HG02571 (cell line): ENCODE measurements around the gene RNF31.

ENCODE experiments used
- ATAC-seq: cut with Tn5 transposase; IDR thresholded peaks from one replicate; pipeline ENCODE4 v1.9.1; 2021; ENCODE audit warnings: mild to moderate bottlenecking, moderate library complexity; ENCODE audit not compliant: unreplicated experiment

Gene RNF31

DNA sequence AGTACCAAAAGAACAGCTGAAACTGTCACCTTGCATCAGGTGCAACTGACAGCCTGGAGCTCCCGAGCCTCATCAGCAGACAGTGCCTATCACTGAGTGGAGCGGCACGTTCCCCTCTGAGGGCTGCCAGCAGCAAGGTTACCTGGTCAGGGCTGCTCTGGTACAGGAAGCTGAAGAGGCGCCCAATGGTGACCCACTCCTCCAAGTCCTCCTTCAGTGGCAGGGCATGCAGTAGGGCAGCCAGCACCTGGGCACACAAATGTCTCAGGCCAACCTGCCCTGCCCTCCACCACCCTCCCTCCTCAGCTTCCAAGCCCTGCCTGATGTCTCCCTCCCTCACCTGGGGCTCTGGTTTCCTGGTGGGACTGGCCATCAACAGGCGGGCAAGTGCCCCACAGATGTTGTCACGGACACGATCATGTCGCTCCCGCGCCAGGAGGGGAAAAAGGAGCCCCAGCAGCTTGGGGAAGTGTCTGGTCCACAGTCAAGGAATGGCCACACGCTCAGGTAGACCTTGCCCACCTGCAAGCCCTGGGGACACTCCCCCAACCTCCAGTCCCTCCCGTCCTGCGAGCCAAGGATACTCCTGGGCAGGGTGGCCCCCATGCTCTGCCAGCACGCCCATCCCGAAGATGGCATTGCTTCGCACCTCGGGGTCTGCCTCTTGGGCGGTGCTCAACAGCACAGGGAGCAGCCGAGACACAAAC lies 34.2 kb downstream of the RNF31 start:
- ATAC-seq = no peak

DNA sequence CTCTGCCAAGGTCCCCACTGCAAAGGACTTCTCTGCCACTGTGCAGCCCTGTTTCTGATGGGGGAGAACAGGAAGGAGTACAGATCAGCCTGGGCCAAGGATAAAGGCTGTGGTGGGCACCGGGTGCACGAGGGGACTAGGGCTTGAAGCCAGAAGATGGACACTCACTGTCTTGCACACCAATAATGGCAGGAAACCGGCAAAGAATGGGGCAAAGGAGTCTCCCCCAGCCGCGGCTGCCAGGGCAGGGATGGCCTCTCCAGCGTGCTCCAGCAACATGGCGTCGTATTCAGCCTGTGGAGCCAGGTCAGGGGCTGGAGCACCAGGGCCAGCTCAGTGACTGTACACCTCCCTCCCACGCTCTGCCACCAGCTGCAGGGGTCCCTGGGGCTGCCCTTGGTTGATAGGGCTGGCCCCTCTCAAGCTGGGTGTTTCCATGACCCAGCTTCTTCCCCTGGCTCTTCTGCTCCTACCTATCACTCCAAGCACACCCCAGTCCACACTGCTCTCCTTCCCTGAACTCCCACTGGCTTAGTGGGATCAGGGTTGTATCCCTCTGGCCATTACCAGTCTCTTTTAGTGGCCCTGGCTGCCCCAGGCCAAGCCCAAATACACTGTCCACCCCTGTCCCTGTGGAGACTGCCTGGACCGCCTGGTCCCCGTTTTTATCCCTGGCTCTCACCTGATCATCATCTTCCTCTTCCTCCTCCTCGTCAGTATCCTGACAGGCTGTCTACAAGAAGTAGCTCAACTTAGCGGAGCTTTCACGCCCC lies 35.0 kb downstream of the RNF31 start:
- ATAC-seq = no peak

DNA sequence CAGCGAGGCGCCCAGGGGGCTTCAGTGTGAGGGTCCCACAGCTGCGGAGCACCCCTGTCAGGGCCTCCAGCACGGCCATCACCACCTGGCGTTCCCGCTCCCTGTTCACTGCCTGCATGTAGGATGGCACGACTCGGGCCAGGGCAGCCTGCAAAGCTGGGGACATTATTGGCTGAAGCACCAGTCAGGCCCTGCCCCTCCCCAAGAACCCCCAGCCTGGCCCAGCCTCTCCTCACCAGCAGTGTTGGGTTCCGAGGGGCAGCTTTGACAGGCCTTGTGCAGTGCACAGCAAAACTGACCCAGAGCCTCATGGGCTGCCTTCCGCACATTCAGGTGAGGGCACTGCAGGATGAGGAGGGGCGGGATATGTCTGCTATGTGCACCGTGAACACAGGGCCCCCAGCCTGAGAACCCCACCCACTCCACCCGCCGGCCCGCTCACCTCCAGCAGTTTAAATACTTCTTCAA lies 35.8 kb downstream of the RNF31 start:
- no peak for ATAC-seq

DNA sequence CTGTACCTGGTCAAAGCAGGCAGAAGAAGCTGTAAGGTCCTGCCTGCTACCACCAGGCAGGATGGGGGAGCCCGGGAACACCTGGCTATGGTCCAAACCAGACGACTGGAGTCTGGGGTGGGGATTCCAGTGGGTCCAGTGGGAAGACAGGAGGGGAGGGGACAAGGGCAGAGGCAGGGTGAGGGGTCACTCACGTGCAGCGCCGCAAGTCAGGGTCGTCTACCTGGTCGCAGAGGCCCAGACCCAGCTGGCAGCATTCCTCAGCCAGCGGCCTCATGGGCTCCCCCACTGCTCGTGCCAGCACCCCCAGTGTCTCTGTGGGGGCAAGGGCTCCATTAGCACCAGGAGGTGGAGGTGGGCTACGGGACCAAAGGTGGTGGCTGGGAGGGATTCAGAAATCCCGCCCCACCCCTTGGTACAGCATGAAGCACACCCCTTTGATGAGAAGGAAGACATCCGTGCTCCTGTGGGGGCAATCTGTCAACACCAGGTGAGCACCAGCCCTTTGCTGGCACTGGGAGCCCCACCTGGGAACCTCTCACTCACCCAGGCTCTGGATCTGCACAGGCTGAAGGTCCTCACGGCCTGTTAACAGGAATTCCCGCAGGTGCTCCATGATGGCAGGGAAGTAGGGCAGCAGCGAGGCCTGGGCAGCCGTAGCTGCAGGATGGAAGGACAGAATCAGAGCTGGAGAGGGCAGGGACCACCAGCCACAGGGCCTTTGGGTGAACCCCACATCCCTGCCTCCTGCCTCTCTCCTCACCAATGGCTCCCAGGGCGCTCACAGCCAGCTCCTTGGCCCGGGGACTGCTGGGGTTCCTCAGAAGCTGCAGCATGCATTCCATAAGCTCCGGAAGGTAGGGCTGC lies 37.0 kb downstream of the RNF31 start:
- no peak for ATAC-seq

GRCh38 chr14:24185026-24185425 lies 37.7 kb downstream of the RNF31 start:
- no peak for ATAC-seq

GRCh38 chr14:24185741-24186140 lies 38.4 kb downstream of the RNF31 start:
- ATAC-seq = no peak

DNA sequence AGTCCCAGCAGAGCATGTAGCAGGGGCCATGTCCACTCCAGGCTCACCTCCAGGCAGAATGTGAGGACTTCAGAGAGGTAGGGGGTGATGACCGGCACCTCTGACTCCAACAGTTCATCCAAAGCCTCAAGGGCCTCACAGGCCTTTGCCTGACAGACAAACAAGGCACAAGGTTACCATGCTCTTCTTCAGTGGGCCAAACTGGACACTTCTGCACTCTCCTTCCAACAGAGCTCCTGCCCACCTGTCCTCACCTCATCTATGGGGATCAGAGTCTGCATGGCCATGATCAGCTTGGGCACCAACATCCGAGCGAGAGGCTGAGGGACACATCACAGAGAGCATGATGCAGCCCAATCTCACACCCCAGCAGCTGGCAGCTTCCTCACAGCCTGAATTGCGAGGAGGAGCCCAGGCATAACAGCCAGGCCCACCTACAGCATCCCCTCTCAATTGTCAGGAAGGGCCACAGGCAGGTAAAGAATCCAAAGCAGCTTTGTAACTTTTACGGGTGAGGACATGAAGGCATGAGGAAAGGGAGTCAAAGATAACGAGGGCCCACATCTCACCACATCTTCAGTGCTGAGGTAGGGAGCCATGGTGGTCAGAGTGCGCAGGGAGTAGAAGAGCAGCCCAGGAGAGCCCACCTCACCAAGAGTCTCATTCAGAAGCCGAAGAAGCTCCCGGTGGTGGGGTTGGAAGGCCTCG lies 39.7 kb downstream of the RNF31 start:
- no peak for ATAC-seq

GRCh38 chr14:24187539-24187915 lies 40.2 kb downstream of the RNF31 start:
- ATAC-seq = no peak

- peak; percentile 86 for ATAC-seq
These were observed 41.2 kb downstream of the RNF31 start, which contains the start of gene IPO4 for GRCh38 chr14:24188251-24189058. Gene IPO4, minus strand, starts transcription at chr14:24188816. Its CDS starts 29 bp downstream, at chr14:24188787.

DNA sequence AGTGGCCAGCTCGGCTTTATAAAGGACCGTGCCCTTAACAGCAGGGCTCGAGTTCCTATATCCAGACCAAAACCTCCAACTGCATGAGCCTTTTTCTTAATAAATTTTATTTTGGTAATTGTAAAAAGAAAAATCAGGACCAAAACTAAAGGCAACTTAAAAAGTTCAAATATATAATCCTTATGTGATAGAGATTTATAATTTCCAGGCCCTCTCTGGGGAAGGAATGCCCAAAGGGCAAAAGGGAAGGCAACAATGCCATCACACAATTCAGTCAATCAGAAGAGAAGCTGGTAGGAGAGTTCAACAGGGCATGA lies 41.7 kb downstream of the RNF31 start:
- no peak for ATAC-seq

DNA sequence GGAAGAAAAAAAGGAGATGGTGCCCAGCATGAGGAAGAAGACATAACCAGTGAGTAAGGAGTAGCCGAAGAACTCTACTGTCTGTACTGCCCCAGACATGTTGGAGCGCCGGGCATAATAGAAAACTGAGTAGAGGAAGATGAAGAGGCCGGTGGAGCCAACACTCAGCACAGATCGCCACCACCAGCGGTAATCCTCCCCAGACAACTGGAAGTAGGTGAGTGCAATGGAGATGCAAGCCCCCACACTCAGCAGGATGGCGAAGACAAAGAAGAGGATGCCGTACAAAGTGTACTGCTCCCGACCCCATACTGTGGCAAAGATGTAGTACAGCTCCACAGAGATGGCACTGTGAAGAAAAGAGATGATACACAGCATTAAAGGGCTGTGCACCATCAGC lies 42.2 kb downstream of the RNF31 start:
- ATAC-seq = no peak

- no peak for ATAC-seq
These were observed 43.1 kb downstream of the RNF31 start for GRCh38 chr14:24190416-24190815.

- no peak for ATAC-seq
These were observed 45.6 kb downstream of the RNF31 start for GRCh38 chr14:24192933-24193332.

- ATAC-seq = no peak
These were observed 47.0 kb downstream of the RNF31 start for GRCh38 chr14:24194186-24194872.

DNA sequence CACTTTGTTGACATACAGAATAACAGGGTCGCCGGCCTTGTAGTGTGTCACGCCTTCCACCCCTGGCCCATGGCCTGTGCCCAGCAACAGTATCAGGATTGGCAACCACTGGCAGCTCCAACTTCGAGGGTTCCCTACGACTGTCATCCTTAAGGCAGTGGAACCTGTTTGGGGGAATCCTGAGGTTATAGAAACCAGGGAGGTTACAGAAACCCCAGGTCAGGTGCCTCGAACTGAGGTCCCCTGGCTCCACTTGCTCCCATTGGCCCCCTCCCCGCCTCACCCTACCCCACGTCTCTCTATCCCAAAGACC lies 47.5 kb downstream of the RNF31 start:
- ATAC-seq = no peak

DNA sequence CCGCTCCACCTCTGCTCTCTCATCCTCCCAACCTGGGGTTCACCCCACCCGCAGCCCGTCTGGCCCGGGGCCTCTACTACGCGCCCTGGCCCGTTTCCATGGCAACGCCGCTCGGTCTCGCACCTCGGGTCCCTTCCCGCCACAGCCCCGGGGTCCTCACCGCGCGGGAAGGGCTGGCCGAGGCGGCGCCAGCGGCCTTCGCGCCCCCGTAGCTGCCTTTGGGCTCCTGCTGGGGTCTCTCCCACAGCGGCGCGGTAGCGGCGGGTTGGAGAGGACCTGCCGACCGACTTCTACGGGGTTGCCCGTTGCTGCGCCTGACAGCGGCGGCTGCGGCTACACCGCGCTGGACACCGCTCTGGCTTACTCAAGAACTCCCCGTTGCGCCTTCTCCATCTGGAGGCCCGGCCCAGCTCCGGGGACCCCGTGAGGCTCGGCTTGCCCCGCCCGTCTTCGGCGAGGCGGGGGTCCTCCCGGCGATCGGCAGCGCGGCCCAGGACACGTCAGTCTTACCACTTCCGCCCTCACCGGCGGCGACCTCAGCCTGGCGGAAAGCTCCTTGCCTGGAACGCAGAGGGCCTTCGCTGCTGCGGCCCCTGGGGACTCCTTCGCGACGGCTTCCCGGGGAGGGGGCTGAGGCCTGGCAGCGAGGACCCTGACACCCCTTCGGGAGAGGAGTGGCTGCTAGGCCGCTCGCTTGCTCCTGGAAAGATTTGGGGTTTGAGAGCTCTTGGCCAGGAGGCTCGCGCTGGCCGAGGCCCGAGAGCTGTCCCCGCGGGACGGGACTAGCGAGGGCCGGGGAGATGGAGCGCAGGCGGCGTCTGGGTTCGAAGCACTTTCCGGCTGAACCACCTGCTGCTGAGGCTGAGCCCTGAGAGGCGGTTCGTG lies 48.1 kb downstream of the RNF31 start, which contains the start of gene TM9SF1:
TM9SF1 (minus strand) TSS at position 256 of the 885 bp plus-strand sequence. CDS start 422 bp downstream, outside the sequence.
- peak; percentile 74 for ATAC-seq

- ATAC-seq = peak; percentile 24
These were observed 49.1 kb downstream of the RNF31 start for GRCh38 chr14:24196071-24197055.
